NCI-H1694 (cell line): ENCODE results near the gene SUFU.

Experiments
- DNase-seq: peaks from one replicate; lab custom pipeline; 2025; lab: John Stamatoyannopoulos, UW

SUFU gene

GRCh38 chr10:102674566-102674965 lies 170.8 kb downstream of the SUFU start:
- DNase-seq = no peak

GRCh38 chr10:102675011-102675665 lies 171.4 kb downstream of the SUFU start:
- DNase-seq = no peak

- no peak for DNase-seq
Measured at GRCh38 chr10:102675666-102676533, 172.1 kb downstream of the SUFU start.

- no peak for DNase-seq
Measured at GRCh38 chr10:102676534-102677315, 173.0 kb downstream of the SUFU start.

- no peak for DNase-seq
Measured at GRCh38 chr10:102677331-102678067, 173.7 kb downstream of the SUFU start.

GRCh38 chr10:102678068-102678400 lies 174.3 kb downstream of the SUFU start:
- no peak for DNase-seq

GRCh38 chr10:102678842-102679289 lies 175.1 kb downstream of the SUFU start:
- no peak for DNase-seq

GRCh38 chr10:102679596-102679995 lies 175.8 kb downstream of the SUFU start:
- DNase-seq = no peak

GRCh38 chr10:102681696-102682095 lies 177.9 kb downstream of the SUFU start:
- DNase-seq = no peak

GRCh38 chr10:102682416-102682815 lies 178.6 kb downstream of the SUFU start:
- DNase-seq = no peak

- DNase-seq = no peak
Measured at GRCh38 chr10:102682981-102683380, 179.2 kb downstream of the SUFU start.
